ENCODE results near the gene TSPAN17. TPM values are rescaled to one million over a fixed set of nuclear protein-coding genes. Genes with fewer than 3 reads are reported as not detected.
A peak's percentile ranks its signal among the peaks of the same experiment; 100 is the strongest.

The TSPAN17 gene
- total RNA-seq, 1 experiment from 2014 or later, result 50.1 TPM

GRCh38 chr5:176646707-176647029 is 616 bp upstream of the TSPAN17 start:
- peak overlapping the region; percentile 94 for H3K4me2 ChIP-seq (ENCODE audit: low read length)
- H3K9ac ChIP-seq (ENCODE audit: low read length), result peak overlapping the region; percentile 83
- no peak for TF ChIP-seq EZH2 (IDR thresholded peaks at IDR 0.05)
- H3K4me1 ChIP-seq (ENCODE audit: control insufficient read depth in 1 of 2, insufficient read depth in 2 of 2, low read length in 2 of 2), result peaks cover 17 to 44% of the 10 kb centered on the region in 2 experiments
- H3K36me3 ChIP-seq (ENCODE audit: control insufficient read depth in 1 of 2, insufficient read depth in 2 of 2, low read length in 2 of 2), result no peaks in the 10 kb centered on the region
- no peak overlapping the region for H2AFZ ChIP-seq (ENCODE audit: low read depth, low read length, poor library complexity, severe bottlenecking)
- H4K20me1 ChIP-seq (ENCODE audit: insufficient read depth), result no peaks in the 10 kb centered on the region
- ChIA-PET RAD21 (ENCODE audit: low non-redundant PET in 1 of 2, low total read pairs in 2 of 2, uncharacterized antibody in 2 of 2, unreplicated experiment in 2 of 2) (interaction anchor here (0.7 kb wide), 2 partner anchors 14 to 377 kb away, joined by 3 read pairs; no protein-coding TSS in a partner anchor), POLR2A (interaction anchor here (0.6 to 1.4 kb wide), 5 partner anchors 12 to 910 kb away, joined by 3 to 4 read pairs (median 4); partner anchors contain the start of gene RNF44), CTCF (interaction anchor here (1.3 to 2.2 kb wide), 3 partner anchors 14 to 916 kb away, joined by 3 to 11 read pairs (median 4); partner anchors contain the start of gene FGFR4)
- H3K9me2 ChIP-seq (ENCODE audit: insufficient read depth), result no peaks in the 10 kb centered on the region
- H3K9me3 ChIP-seq (ENCODE audit: control insufficient read depth in 1 of 2, insufficient read depth in 1 of 2, low read depth in 1 of 2, low read length in 2 of 2), result no peaks in the 10 kb centered on the region
- H3K4me3 ChIP-seq (replicated peaks in 1 of 2; ENCODE audit: low read depth in 1 of 2, low read length in 2 of 2), result peak overlapping the region; percentile 61 to 86
- peaks cover 28% of the 10 kb centered on the region for H3K79me2 ChIP-seq (ENCODE audit: insufficient read depth, low read length)
- DNase-seq (ENCODE audit: low read depth, low spot score), result no peak
- TSS peak; percentile 99 for BruUV-seq (replicated peaks)
- intact Hi-C loops (cut with micrococcal nuclease), result no loop called here
- no peaks in the 10 kb centered on the region for H3K27me3 ChIP-seq (ENCODE audit: insufficient read depth, low read length)
- peak; percentile 9 for ATAC-seq
- peak overlapping the region; percentile 68 for H3K27ac ChIP-seq (ENCODE audit: low read depth, low read length)

- no peak for TF ChIP-seq EZH2 (IDR thresholded peaks at IDR 0.05)
- no peak for TF ChIP-seq POLR2A (IDR thresholded peaks at IDR 0.05; ENCODE audit: borderline replicate concordance, extremely low read depth, insufficient read depth, insufficient read length)
- TF ChIP-seq SP1 (IDR thresholded peaks at IDR 0.05; ENCODE audit: low read depth), result no peak
- TF ChIP-seq ELF1 (IDR thresholded peaks at IDR 0.05; ENCODE audit: borderline replicate concordance, low read depth), result no peak
- TF ChIP-seq ZFX (IDR thresholded peaks at IDR 0.05), result no peak
- TF ChIP-seq REST (IDR thresholded peaks at IDR 0.05; ENCODE audit: low read depth), result no peak
- no peak for TF ChIP-seq EGR1 (IDR thresholded peaks at IDR 0.05; ENCODE audit: low read depth)
- TF ChIP-seq CTCF (IDR thresholded peaks at IDR 0.05 in 2 of 3, conservative IDR thresholded peaks at IDR 0.05 in 1 of 3; ENCODE audit: borderline replicate concordance in 1 of 3, insufficient read depth in 1 of 3, low read depth in 2 of 3, low read length in 2 of 3), result no peak
- no peak for TF ChIP-seq EZH2phosphoT487 (IDR thresholded peaks at IDR 0.05; ENCODE audit: borderline replicate concordance)
- TF ChIP-seq ATF3 (IDR thresholded peaks at IDR 0.05), result no peak
- TSS peak; percentile 55 for BruUV-seq (replicated peaks)
- DNase-seq (ENCODE audit: low read depth, low spot score), result no peak
Observed at GRCh38 chr5:176647843-176648473, 674 bp downstream of the TSPAN17 start.

More at GRCh38 chr5:176647843-176648473, 674 bp downstream of the TSPAN17 start:
- peak; percentile 14 for ATAC-seq
- peak overlapping the region; percentile 86 to 89 for H3K4me3 ChIP-seq (replicated peaks in 1 of 2; ENCODE audit: low read depth in 1 of 2, low read length in 2 of 2)
- peaks cover 17 to 43% of the 10 kb centered on the region in 2 experiments for H3K4me1 ChIP-seq (ENCODE audit: control insufficient read depth in 1 of 2, insufficient read depth in 2 of 2, low read length in 2 of 2)
- intact Hi-C loops (cut with micrococcal nuclease), result no loop called here
- H3K27me3 ChIP-seq (ENCODE audit: insufficient read depth, low read length), result no peaks in the 10 kb centered on the region
- CTCF ChIA-PET, result interaction anchor here (1.0 to 2.2 kb wide), 3 partner anchors 9 to 918 kb away, joined by 3 to 11 read pairs (median 4); no protein-coding TSS in a partner anchor
- peak overlapping the region; percentile 94 for H3K4me2 ChIP-seq (ENCODE audit: low read length)
- peak overlapping the region; percentile 84 for H3K9ac ChIP-seq (ENCODE audit: low read length)
- no peaks in the 10 kb centered on the region; a peak in 1 of 4 replicates for H3K36me3 ChIP-seq (ENCODE audit: control insufficient read depth in 1 of 2, insufficient read depth in 2 of 2, low read length in 2 of 2)
- no peaks in the 10 kb centered on the region for H4K20me1 ChIP-seq (ENCODE audit: insufficient read depth)
- no peaks in the 10 kb centered on the region for H3K9me2 ChIP-seq (ENCODE audit: insufficient read depth)
- RAD21 ChIA-PET (ENCODE audit: low non-redundant PET in 1 of 2, low total read pairs in 2 of 2, uncharacterized antibody in 2 of 2, unreplicated experiment in 2 of 2), result no interaction called here
- peaks cover 28% of the 10 kb centered on the region for H3K79me2 ChIP-seq (ENCODE audit: insufficient read depth, low read length)
- POLR2A ChIA-PET, result interaction anchor here (1.4 kb wide), 2 partner anchors 12 to 13 kb away, joined by 4 read pairs; no protein-coding TSS in a partner anchor
- H2AFZ ChIP-seq (ENCODE audit: low read depth, low read length, poor library complexity, severe bottlenecking), result no peak overlapping the region
- no peaks in the 10 kb centered on the region for H3K9me3 ChIP-seq (ENCODE audit: control insufficient read depth in 1 of 2, insufficient read depth in 1 of 2, low read depth in 1 of 2, low read length in 2 of 2)
- peak overlapping the region; percentile 63 for H3K27ac ChIP-seq (ENCODE audit: low read depth, low read length)

Measured in HCT116 (cell line).